HCT116 (cell line): ENCODE results near the gene GABBR1. TPM values are rescaled to one million over a fixed set of nuclear protein-coding genes. Genes with fewer than 3 reads are reported as not detected.
A peak's percentile ranks its signal among the peaks of the same experiment; 100 is the strongest.

Experiments
- ATAC-seq: fragments of 200-7000 bp; cut with Tn5 transposase; 2 replicates; pipeline ENCODE4 v1.9.1; 2020; ENCODE audit warnings: mild to moderate bottlenecking, moderate library complexity
- BruUV-seq: library from RNA; stranded (reverse); fragments of 400-500 nt; replicated peaks from 2 replicates; lab custom pipeline; 2021; lab: Mats Ljungman, UMichigan
- CTCF ChIA-PET: fragments of 300-600 bp; sonication (Branson Sonifier 250); formaldehyde crosslinking; loops from one replicate; lab custom pipeline; 2021; ENCODE audit warnings: antibody characterized with exemption; lab: Charles Lee
- POLR2A ChIA-PET: fragments of 300-600, 350-600 bp; sonication (Branson Sonifier 250); formaldehyde crosslinking; loops from one replicate; lab custom pipeline; 2021; ENCODE audit warnings: antibody characterized with exemption; lab: Charles Lee
- RAD21 ChIA-PET, 2 experiments: fragments of 300-600 bp; sonication (Branson Sonifier 250); formaldehyde crosslinking; loops; one replicate each; lab custom pipeline; 2023; ENCODE audit warnings: low total read pairs in 2 of 2; ENCODE audit not compliant: uncharacterized antibody in 2 of 2, unreplicated experiment in 2 of 2, low non-redundant PET in 1 of 2; lab: Charles Lee
- DNase-seq: peaks from one replicate; pipeline ENCODE4 v3.0.0-alpha.2; 2010; ENCODE audit warnings: low read depth, low spot score
- H2AFZ ChIP-seq: fragments of 200-600 bp; shearing (Covaris generic), sonication (generic); 2 replicates; pipeline ENCODE4 v1.6.1; 2017; ENCODE audit warnings: low read depth, mixed run types, mixed read lengths, antibody characterized with exemption, low read length; ENCODE audit not compliant: poor library complexity, severe bottlenecking
- H3K27ac ChIP-seq: 2 replicates; pipeline ENCODE4 v1.5.1; 2012; ENCODE audit warnings: low read depth, low read length
- H3K27me3 ChIP-seq: fragments of 200-600 bp; sonication (generic); 2 replicates; pipeline ENCODE4 v1.6.1; 2016; ENCODE audit warnings: mixed run types, low read length, mixed read lengths; ENCODE audit not compliant: insufficient read depth
- H3K36me3 ChIP-seq, 2 experiments: fragments of 200-500 bp in 1 of 2; fragments of 200-600 bp in 1 of 2; sonication (Bioruptor generic) in 1 of 2; sonication (generic) in 1 of 2; 2 replicates each; pipeline versions ENCODE4 v1.5.1 to v1.6.1; 2014 to 2016; ENCODE audit warnings: low read length in 2 of 2, inconsistent platforms in 1 of 2, mixed read lengths in 1 of 2, mixed run types in 1 of 2; ENCODE audit not compliant: insufficient read depth in 2 of 2, control insufficient read depth in 1 of 2
- H3K4me1 ChIP-seq, 2 experiments: fragments of 200-600 bp in 1 of 2; sonication (generic) in 1 of 2; 2 replicates each; pipeline versions ENCODE4 v1.5.1 to v1.6.1; 2012 to 2017; ENCODE audit warnings: low read length in 2 of 2, inconsistent platforms in 1 of 2, mild to moderate bottlenecking in 1 of 2, mixed read lengths in 1 of 2, mixed run types in 1 of 2, moderate library complexity in 1 of 2; ENCODE audit not compliant: insufficient read depth in 2 of 2, control insufficient read depth in 1 of 2
- H3K4me2 ChIP-seq: fragments of 200-600 bp; sonication (generic); 2 replicates; pipeline ENCODE4 v1.6.1; 2017; ENCODE audit warnings: mixed run types, low read length, mixed read lengths
- H3K4me3 ChIP-seq, 2 experiments: fragments of 200-600 bp in 1 of 2; sonication (generic) in 1 of 2; replicated peaks in 1 of 2; 2 replicates each; pipeline ENCODE4 v1.5.1; 2011 to 2016; ENCODE audit warnings: low read length in 2 of 2, control low read depth in 1 of 2, low read depth in 1 of 2, mild to moderate bottlenecking in 1 of 2, mixed read lengths in 1 of 2, mixed run types in 1 of 2
- H3K79me2 ChIP-seq: fragments of 200-600 bp; sonication (generic); 2 replicates; pipeline ENCODE4 v1.6.1; 2017; ENCODE audit warnings: mild to moderate bottlenecking, mixed run types, low read length, moderate library complexity, mixed read lengths; ENCODE audit not compliant: insufficient read depth
- H3K9ac ChIP-seq: fragments of 200-600 bp; sonication (generic); 2 replicates; pipeline ENCODE4 v1.6.1; 2016; ENCODE audit warnings: low read length, mixed read lengths
- H3K9me2 ChIP-seq: fragments of 200-600 bp; sonication (generic), shearing (Covaris generic); 2 replicates; pipeline ENCODE4 v1.6.1; 2017; ENCODE audit warnings: mixed run types, mild to moderate bottlenecking, moderate library complexity; ENCODE audit not compliant: insufficient read depth
- H3K9me3 ChIP-seq, 2 experiments: fragments of 200-500 bp in 1 of 2; fragments of 200-600 bp in 1 of 2; sonication (Bioruptor generic) in 1 of 2; sonication (generic) in 1 of 2; 2 replicates each; pipeline ENCODE4 v1.6.1; 2014 to 2017; ENCODE audit warnings: low read length in 2 of 2, mixed read lengths in 2 of 2, inconsistent platforms in 1 of 2, low read depth in 1 of 2, mild to moderate bottlenecking in 1 of 2, mixed run types in 1 of 2, moderate library complexity in 1 of 2; ENCODE audit not compliant: control insufficient read depth in 1 of 2, insufficient read depth in 1 of 2
- H4K20me1 ChIP-seq: fragments of 200-600 bp; sonication (generic), shearing (Covaris generic); 2 replicates; pipeline ENCODE4 v1.6.1; 2017; ENCODE audit warnings: mixed run types, mild to moderate bottlenecking, moderate library complexity; ENCODE audit not compliant: insufficient read depth
- EZH2phosphoT487 ChIP-seq: fragments of 200-600 bp; IDR thresholded peaks from 2 replicates; pipeline ENCODE4 v1.6.1; 2018; ENCODE audit warnings: antibody characterized with exemption, borderline replicate concordance
- POLR2A ChIP-seq: IDR thresholded peaks from 2 replicates; pipeline ENCODE4 v1.7.0; 2011; ENCODE audit warnings: borderline replicate concordance; ENCODE audit not compliant: insufficient read depth, insufficient read length; ENCODE audit errors: extremely low read depth
- SIN3A ChIP-seq: IDR thresholded peaks from 2 replicates; pipeline ENCODE4 v1.6.1; 2012; ENCODE audit warnings: low read depth
- SP1 ChIP-seq: IDR thresholded peaks from 2 replicates; pipeline ENCODE4 v1.6.1; 2012; ENCODE audit warnings: low read depth
- YY1 ChIP-seq: IDR thresholded peaks from 2 replicates; pipeline ENCODE4 v1.6.1; 2011; ENCODE audit warnings: low read length, low read depth, moderate library complexity, mild to moderate bottlenecking; ENCODE audit not compliant: insufficient replicate concordance; ENCODE audit errors: extremely low read depth
- intact Hi-C: fragments of 100-400 bp; cut with micrococcal nuclease; formaldehyde crosslinking; loops from 2 replicates; pipeline ENCODE4 v1.10.0; 2022
- total RNA-seq: library from RNA; stranded (reverse); gene quantifications from one replicate; pipeline ENCODE4 v1.2.1, GENCODE V29; 2021; ENCODE audit not compliant: unreplicated experiment
- TF ChIP-seq, protein P1 (sequence below): IDR thresholded peaks from 2 replicates; pipeline ENCODE4 v1.6.1; 2012; ENCODE audit warnings: low read depth
- TF ChIP-seq, protein P2 (sequence below), 3 experiments: fragments of 200-600 bp in 1 of 3; sonication (generic) in 1 of 3; IDR thresholded peaks in 2 of 3; conservative IDR thresholded peaks in 1 of 3; 2 replicates each; pipeline ENCODE4 v1.5.1; 2012 to 2017; ENCODE audit warnings: low read depth in 2 of 3, low read length in 2 of 3, antibody characterized with exemption in 1 of 3, borderline replicate concordance in 1 of 3, control low read depth in 1 of 3, mild to moderate bottlenecking in 1 of 3, mixed read lengths in 1 of 3, mixed run types in 1 of 3, moderate library complexity in 1 of 3; ENCODE audit not compliant: insufficient read depth in 1 of 3

GABBR1 gene
- total RNA-seq, 1 experiment from 2014 or later = 43.4 TPM

DNA sequence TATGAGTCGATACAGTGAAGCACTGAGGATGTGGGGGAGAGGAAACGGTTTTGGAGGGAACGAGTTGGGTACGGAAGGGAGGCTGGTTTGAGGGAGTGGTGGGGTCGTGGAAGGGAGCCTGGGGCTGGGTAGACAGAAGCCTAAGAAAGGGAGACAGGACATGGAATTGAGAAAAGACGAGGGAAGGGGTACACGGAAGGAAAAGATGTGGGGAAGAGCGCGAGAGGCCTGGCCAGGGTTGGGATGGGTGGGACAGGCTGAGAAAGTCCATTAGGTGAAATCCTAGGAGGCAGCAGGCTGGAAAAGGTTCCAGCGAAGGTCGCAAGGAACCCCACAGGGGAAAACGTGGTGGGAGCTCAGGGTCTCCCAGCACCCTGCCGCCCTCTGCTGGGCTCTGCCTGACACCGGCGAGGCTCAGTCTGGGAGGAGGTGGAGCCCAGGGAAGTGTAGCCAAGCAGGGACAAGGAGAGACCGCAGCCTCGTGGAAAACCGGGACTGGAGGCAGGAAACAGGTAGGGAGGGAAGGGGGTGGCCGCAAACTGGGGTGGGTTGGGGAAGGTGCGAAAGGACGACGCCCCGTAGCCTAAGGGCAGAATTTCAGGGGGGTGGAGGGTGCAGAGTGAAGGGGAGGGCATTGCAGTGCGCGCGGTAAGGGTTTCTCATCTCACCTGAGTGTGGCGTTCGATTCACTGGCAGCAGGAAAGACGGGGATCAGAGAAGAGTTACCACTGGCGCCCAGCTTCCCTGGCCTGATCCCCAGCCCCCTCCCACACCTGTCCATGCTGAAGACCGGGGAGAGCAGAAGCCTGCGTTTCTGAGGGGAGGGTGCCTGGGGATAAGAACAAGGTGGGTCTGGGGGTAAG is 4.3 kb downstream of the GABBR1 start:
- no peak overlapping the region for H3K4me2 ChIP-seq
- H3K36me3 ChIP-seq = peaks cover 3 to 8% of the 10 kb centered on the region in 2 experiments; a peak in 1 of 4 replicates
- BruUV-seq = no TSS peak
- ChIA-PET POLR2A (no interaction called here), RAD21 (no interaction called here), CTCF (interaction anchor here (1.0 kb wide), 1 partner anchor 8 kb away, joined by 3 read pairs; no protein-coding TSS in a partner anchor)
- H3K9me3 ChIP-seq = no peaks in the 10 kb centered on the region
- TF ChIP-seq YY1 = no peak
- no peak for TF ChIP-seq EZH2phosphoT487
- TF ChIP-seq, protein P1, sequence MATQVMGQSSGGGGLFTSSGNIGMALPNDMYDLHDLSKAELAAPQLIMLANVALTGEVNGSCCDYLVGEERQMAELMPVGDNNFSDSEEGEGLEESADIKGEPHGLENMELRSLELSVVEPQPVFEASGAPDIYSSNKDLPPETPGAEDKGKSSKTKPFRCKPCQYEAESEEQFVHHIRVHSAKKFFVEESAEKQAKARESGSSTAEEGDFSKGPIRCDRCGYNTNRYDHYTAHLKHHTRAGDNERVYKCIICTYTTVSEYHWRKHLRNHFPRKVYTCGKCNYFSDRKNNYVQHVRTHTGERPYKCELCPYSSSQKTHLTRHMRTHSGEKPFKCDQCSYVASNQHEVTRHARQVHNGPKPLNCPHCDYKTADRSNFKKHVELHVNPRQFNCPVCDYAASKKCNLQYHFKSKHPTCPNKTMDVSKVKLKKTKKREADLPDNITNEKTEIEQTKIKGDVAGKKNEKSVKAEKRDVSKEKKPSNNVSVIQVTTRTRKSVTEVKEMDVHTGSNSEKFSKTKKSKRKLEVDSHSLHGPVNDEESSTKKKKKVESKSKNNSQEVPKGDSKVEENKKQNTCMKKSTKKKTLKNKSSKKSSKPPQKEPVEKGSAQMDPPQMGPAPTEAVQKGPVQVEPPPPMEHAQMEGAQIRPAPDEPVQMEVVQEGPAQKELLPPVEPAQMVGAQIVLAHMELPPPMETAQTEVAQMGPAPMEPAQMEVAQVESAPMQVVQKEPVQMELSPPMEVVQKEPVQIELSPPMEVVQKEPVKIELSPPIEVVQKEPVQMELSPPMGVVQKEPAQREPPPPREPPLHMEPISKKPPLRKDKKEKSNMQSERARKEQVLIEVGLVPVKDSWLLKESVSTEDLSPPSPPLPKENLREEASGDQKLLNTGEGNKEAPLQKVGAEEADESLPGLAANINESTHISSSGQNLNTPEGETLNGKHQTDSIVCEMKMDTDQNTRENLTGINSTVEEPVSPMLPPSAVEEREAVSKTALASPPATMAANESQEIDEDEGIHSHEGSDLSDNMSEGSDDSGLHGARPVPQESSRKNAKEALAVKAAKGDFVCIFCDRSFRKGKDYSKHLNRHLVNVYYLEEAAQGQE = no peak
- TF ChIP-seq, protein P2, sequence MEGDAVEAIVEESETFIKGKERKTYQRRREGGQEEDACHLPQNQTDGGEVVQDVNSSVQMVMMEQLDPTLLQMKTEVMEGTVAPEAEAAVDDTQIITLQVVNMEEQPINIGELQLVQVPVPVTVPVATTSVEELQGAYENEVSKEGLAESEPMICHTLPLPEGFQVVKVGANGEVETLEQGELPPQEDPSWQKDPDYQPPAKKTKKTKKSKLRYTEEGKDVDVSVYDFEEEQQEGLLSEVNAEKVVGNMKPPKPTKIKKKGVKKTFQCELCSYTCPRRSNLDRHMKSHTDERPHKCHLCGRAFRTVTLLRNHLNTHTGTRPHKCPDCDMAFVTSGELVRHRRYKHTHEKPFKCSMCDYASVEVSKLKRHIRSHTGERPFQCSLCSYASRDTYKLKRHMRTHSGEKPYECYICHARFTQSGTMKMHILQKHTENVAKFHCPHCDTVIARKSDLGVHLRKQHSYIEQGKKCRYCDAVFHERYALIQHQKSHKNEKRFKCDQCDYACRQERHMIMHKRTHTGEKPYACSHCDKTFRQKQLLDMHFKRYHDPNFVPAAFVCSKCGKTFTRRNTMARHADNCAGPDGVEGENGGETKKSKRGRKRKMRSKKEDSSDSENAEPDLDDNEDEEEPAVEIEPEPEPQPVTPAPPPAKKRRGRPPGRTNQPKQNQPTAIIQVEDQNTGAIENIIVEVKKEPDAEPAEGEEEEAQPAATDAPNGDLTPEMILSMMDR (IDR thresholded peaks at IDR 0.05 in 2 of 3, conservative IDR thresholded peaks at IDR 0.05 in 1 of 3; ENCODE audit: borderline replicate concordance in 1 of 3, insufficient read depth in 1 of 3, low read depth in 2 of 3, low read length in 2 of 3) = peak in 1 of 3 experiments; percentile 19; a peak in 1 of 6 replicates
- TF ChIP-seq SIN3A = no peak
- no peak for TF ChIP-seq SP1
- TF ChIP-seq POLR2A = no peak
- no peaks in the 10 kb centered on the region for H3K9me2 ChIP-seq
- H3K4me1 ChIP-seq = peaks cover 7 to 20% of the 10 kb centered on the region in 2 experiments
- no peaks in the 10 kb centered on the region for H3K79me2 ChIP-seq
- H3K4me3 ChIP-seq = no peak overlapping the region
- no peak overlapping the region for H3K9ac ChIP-seq
- intact Hi-C loops = no loop called here
- no peaks in the 10 kb centered on the region for H4K20me1 ChIP-seq
- no peak for ATAC-seq
- DNase-seq = no peak
- no peaks in the 10 kb centered on the region for H3K27me3 ChIP-seq
- no peak overlapping the region for H3K27ac ChIP-seq
- H2AFZ ChIP-seq = no peak overlapping the region
